ENCODE results near the gene TFCP2.

The TFCP2 gene

DNA sequence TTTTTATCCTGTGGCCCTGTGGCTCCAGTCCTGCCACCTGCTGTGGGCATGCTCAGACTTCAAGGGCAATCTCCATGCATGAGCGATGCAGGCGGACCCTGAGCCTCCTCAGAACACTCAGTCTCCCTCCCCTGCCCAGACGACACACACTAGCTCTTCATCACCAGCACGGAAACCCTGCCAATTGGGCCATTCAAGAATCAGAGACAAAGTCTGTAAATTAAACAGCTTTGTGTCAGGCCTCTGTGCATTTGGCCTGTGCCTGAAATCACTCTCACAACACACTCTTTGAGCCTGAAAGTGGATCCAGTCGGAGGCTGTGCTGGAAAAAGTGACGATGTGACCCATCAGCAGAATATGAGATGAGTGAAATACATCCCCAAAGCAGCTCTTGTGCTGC, 32.4 kb upstream of the TFCP2 start:
- no peak overlapping the region for H3K4me3 ChIP-seq (ENCODE audit: insufficient read depth, low read length, poor library complexity, severe bottlenecking)
- no peaks in the 10 kb centered on the region for H3K79me2 ChIP-seq (ENCODE audit: insufficient read depth, low read length)
- H3K36me3 ChIP-seq (ENCODE audit: low read length) = no peaks in the 10 kb centered on the region
- no peaks in the 10 kb centered on the region for H4K20me1 ChIP-seq (ENCODE audit: low read depth, low read length)
- no peak overlapping the region for H3K9ac ChIP-seq (ENCODE audit: low read length)
- no peak overlapping the region for H3K4me2 ChIP-seq (ENCODE audit: low read depth, low read length, poor library complexity, severe bottlenecking)
- TF ChIP-seq, protein P1, sequence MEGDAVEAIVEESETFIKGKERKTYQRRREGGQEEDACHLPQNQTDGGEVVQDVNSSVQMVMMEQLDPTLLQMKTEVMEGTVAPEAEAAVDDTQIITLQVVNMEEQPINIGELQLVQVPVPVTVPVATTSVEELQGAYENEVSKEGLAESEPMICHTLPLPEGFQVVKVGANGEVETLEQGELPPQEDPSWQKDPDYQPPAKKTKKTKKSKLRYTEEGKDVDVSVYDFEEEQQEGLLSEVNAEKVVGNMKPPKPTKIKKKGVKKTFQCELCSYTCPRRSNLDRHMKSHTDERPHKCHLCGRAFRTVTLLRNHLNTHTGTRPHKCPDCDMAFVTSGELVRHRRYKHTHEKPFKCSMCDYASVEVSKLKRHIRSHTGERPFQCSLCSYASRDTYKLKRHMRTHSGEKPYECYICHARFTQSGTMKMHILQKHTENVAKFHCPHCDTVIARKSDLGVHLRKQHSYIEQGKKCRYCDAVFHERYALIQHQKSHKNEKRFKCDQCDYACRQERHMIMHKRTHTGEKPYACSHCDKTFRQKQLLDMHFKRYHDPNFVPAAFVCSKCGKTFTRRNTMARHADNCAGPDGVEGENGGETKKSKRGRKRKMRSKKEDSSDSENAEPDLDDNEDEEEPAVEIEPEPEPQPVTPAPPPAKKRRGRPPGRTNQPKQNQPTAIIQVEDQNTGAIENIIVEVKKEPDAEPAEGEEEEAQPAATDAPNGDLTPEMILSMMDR (IDR thresholded peaks at IDR 0.05; ENCODE audit: insufficient read depth, low read length, poor library complexity, severe bottlenecking) = no peak
- TF ChIP-seq EZH2phosphoT487 (conservative IDR thresholded peaks at IDR 0.05; ENCODE audit: low read length) = no peak
- no peak overlapping the region for H2AFZ ChIP-seq (ENCODE audit: low read depth, low read length, severe bottlenecking)
- H3K9me3 ChIP-seq (ENCODE audit: insufficient read depth, low read length) = no peaks in the 10 kb centered on the region
- no peak overlapping the region for H3K27ac ChIP-seq (ENCODE audit: low read depth, low read length)
- H3F3A ChIP-seq (ENCODE audit: insufficient read depth) = no peaks in the 10 kb centered on the region
- H3K27me3 ChIP-seq (ENCODE audit: low read length) = no peaks in the 10 kb centered on the region
- no peaks in the 10 kb centered on the region for H3K9me2 ChIP-seq (replicated peaks; ENCODE audit: insufficient read depth, low read length)

DNA sequence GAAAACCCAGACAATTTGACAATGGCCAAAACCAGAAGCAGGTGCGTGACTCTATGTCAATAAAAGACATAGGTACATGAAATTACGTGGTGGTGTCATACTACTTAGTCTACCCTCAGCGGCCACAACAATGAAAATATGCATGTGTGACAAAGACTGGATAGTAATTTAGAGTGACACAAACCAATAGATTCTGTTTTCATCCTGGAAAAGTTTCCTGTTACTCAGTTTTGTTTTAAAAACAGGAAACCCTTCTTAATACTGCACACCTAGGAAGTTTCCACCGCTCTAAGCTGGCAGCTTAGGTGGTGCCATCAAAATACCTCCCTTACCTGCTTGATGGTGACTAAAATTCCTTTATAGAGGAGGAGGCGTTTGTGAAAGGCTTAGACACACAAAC, 29.8 kb upstream of the TFCP2 start:
- no peaks in the 10 kb centered on the region for H3K9me3 ChIP-seq (ENCODE audit: insufficient read depth, low read length)
- no peaks in the 10 kb centered on the region for H3K36me3 ChIP-seq (ENCODE audit: low read length)
- no peak overlapping the region for H3K27ac ChIP-seq (ENCODE audit: low read depth, low read length)
- no peaks in the 10 kb centered on the region for H4K20me1 ChIP-seq (ENCODE audit: low read depth, low read length)
- H3F3A ChIP-seq (ENCODE audit: insufficient read depth) = no peaks in the 10 kb centered on the region
- H3K79me2 ChIP-seq (ENCODE audit: insufficient read depth, low read length) = no peaks in the 10 kb centered on the region
- H3K4me3 ChIP-seq (ENCODE audit: insufficient read depth, low read length, poor library complexity, severe bottlenecking) = no peak overlapping the region
- H3K4me2 ChIP-seq (ENCODE audit: low read depth, low read length, poor library complexity, severe bottlenecking) = no peak overlapping the region
- no peaks in the 10 kb centered on the region for H3K27me3 ChIP-seq (ENCODE audit: low read length)
- no peak overlapping the region for H2AFZ ChIP-seq (ENCODE audit: low read depth, low read length, severe bottlenecking)
- TF ChIP-seq EZH2phosphoT487 (conservative IDR thresholded peaks at IDR 0.05; ENCODE audit: low read length) = no peak
- TF ChIP-seq, protein P1 (IDR thresholded peaks at IDR 0.05; ENCODE audit: insufficient read depth, low read length, poor library complexity, severe bottlenecking) = no peak
- no peaks in the 10 kb centered on the region for H3K9me2 ChIP-seq (replicated peaks; ENCODE audit: insufficient read depth, low read length)
- H3K9ac ChIP-seq (ENCODE audit: low read length) = no peak overlapping the region

DNA sequence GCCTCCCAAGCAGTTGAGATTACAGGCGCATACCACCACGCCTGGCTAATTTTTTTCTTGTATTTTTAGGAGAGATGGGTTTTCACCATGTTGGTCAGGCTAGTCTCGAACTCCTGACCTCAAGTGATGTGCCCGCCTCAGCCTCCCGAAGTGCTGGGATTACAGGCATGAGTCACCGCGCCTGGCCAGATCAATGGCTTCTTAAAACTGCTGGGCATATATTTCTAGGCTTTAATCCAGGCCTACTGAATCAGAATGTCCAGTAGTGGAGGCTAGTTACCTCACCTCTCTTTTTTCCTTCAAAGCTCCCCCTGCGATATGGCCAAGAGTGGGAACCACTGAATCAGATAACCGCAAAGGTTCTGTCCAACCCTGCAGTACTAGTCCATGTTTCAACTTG, 27.9 kb upstream of the TFCP2 start:
- TF ChIP-seq EZH2phosphoT487 (conservative IDR thresholded peaks at IDR 0.05; ENCODE audit: low read length) = no peak
- TF ChIP-seq, protein P1 (IDR thresholded peaks at IDR 0.05; ENCODE audit: insufficient read depth, low read length, poor library complexity, severe bottlenecking) = no peak
- Histone ChIP-seq H3K9ac (ENCODE audit: low read length) (no peak overlapping the region), H3F3A (ENCODE audit: insufficient read depth) (no peaks in the 10 kb centered on the region), H3K9me3 (ENCODE audit: insufficient read depth, low read length) (no peaks in the 10 kb centered on the region), H3K79me2 (ENCODE audit: insufficient read depth, low read length) (no peaks in the 10 kb centered on the region), H3K4me3 (ENCODE audit: insufficient read depth, low read length, poor library complexity, severe bottlenecking) (no peak overlapping the region), H2AFZ (ENCODE audit: low read depth, low read length, severe bottlenecking) (no peak overlapping the region), H3K27ac (ENCODE audit: low read depth, low read length) (no peak overlapping the region), H3K9me2 (replicated peaks; ENCODE audit: insufficient read depth, low read length) (no peaks in the 10 kb centered on the region), H3K36me3 (ENCODE audit: low read length) (no peaks in the 10 kb centered on the region), H4K20me1 (ENCODE audit: low read depth, low read length) (no peaks in the 10 kb centered on the region), H3K27me3 (ENCODE audit: low read length) (no peaks in the 10 kb centered on the region), H3K4me2 (ENCODE audit: low read depth, low read length, poor library complexity, severe bottlenecking) (no peak overlapping the region)

All from SU-DHL-6 (cell line).